HepG2 (cell line): Measurements from ENCODE around the gene CAMTA1. TPM values are rescaled to one million over a fixed set of nuclear protein-coding genes. Genes with fewer than 3 reads are reported as not detected.

Source experiments
- DR1 ChIP-seq: sonication (generic); formaldehyde crosslinking; IDR thresholded peaks from 2 replicates; pipeline ENCODE4 v1.8.0; 2021; ENCODE audit warnings: mild to moderate bottlenecking, missing genetic modification reagents, inconsistent platforms
- HES4 ChIP-seq: sonication (generic); formaldehyde crosslinking; IDR thresholded peaks from 2 replicates; pipeline ENCODE4 v1.9.0; 2021; ENCODE audit warnings: mild to moderate bottlenecking, missing genetic modification reagents, borderline replicate concordance
- HNRNPLL ChIP-seq: fragments of 200-400 bp; formaldehyde crosslinking; IDR thresholded peaks from 2 replicates; pipeline ENCODE4 v1.6.1; 2017; ENCODE audit warnings: mild to moderate bottlenecking, low read depth, low read length; ENCODE audit not compliant: poor library complexity, severe bottlenecking
- MLLT10 ChIP-seq: sonication (generic); formaldehyde crosslinking; IDR thresholded peaks from 2 replicates; pipeline ENCODE4 v1.4.0; 2020; ENCODE audit warnings: missing genetic modification reagents
- MTA1 ChIP-seq: sonication (generic); formaldehyde crosslinking; IDR thresholded peaks from 2 replicates; pipeline ENCODE4 v1.4.0; 2020; ENCODE audit warnings: missing genetic modification reagents, mild to moderate bottlenecking, borderline replicate concordance
- MYPOP ChIP-seq: sonication (generic); formaldehyde crosslinking; IDR thresholded peaks from 2 replicates; pipeline ENCODE4 v1.8.1; 2023; ENCODE audit warnings: mild to moderate bottlenecking, moderate library complexity, missing genetic modification reagents
- RXRA ChIP-seq: sonication (generic); formaldehyde crosslinking; IDR thresholded peaks from 2 replicates; pipeline ENCODE4 v1.5.1; 2020; ENCODE audit warnings: missing genetic modification reagents
- SAP130 ChIP-seq: IDR thresholded peaks from 2 replicates; pipeline ENCODE4 v1.6.1; 2016; ENCODE audit warnings: low read depth
- ZFP37 ChIP-seq: sonication (generic); formaldehyde crosslinking; IDR thresholded peaks from 2 replicates; pipeline ENCODE4 v1.4.0; 2020; ENCODE audit warnings: missing genetic modification reagents, borderline replicate concordance
- ZNF512B ChIP-seq: sonication (generic); formaldehyde crosslinking; IDR thresholded peaks from 2 replicates; pipeline ENCODE4 v1.5.1; 2020; ENCODE audit warnings: missing genetic modification reagents, mild to moderate bottlenecking, borderline replicate concordance
- ZNF543 ChIP-seq: sonication (generic); formaldehyde crosslinking; IDR thresholded peaks from 2 replicates; pipeline ENCODE4 v1.4.0; 2020; ENCODE audit warnings: mild to moderate bottlenecking, missing genetic modification reagents
- ZNF749 ChIP-seq: sonication (generic); formaldehyde crosslinking; IDR thresholded peaks from 2 replicates; pipeline ENCODE4 v1.8.0; 2022; ENCODE audit warnings: mild to moderate bottlenecking, missing genetic modification reagents, moderate library complexity, borderline replicate concordance
- polyA plus RNA-seq, 8 experiments: library from polyadenylated mRNA; depleted of rRNA in 3 of 8; stranded (reverse) in 7 of 8; unstranded in 1 of 8; fragments of >200 nt; fragmentation: Illumina TruSeq in 4 of 8; extraction: Trizol in 4 of 8; gene quantifications; 2 replicates each; pipeline versions ENCODE4 v1.2.1 to v1.2.3, GENCODE V29; 2011 to 2016; ENCODE audit warnings: low read depth in 4 of 8, missing spikeins in 1 of 8, mixed read lengths in 1 of 8; ENCODE audit not compliant: insufficient read depth in 1 of 8
- total RNA-seq, 5 experiments: library from RNA; depleted of rRNA; stranded (reverse); fragments of >200 nt; fragmentation: Illumina TruSeq; extraction: Trizol; gene quantifications; 2 replicates each; pipeline ENCODE4 v1.2.3, GENCODE V29; 2016; ENCODE audit warnings: low read depth in 1 of 5
- TF ChIP-seq, protein P1 (sequence below): sonication (generic); formaldehyde crosslinking; IDR thresholded peaks from 2 replicates; pipeline ENCODE4 v1.4.0; 2020; ENCODE audit warnings: missing genetic modification reagents, borderline replicate concordance
- TF ChIP-seq, protein P2 (sequence below): sonication (generic); formaldehyde crosslinking; IDR thresholded peaks from 2 replicates; pipeline ENCODE4 v1.4.0; 2020; ENCODE audit warnings: missing genetic modification reagents
- TF ChIP-seq, protein P3 (sequence below): sonication (generic); formaldehyde crosslinking; IDR thresholded peaks from 2 replicates; pipeline ENCODE4 v1.4.0; 2020; ENCODE audit warnings: missing genetic modification reagents, mild to moderate bottlenecking, borderline replicate concordance
- TF ChIP-seq, protein P4 (sequence below): sonication (generic); formaldehyde crosslinking; IDR thresholded peaks from 2 replicates; pipeline ENCODE4 v1.4.0; 2020; ENCODE audit warnings: mild to moderate bottlenecking, missing genetic modification reagents

CAMTA1 gene
- total and polyA plus RNA-seq, 2 of the 13 experiments (the other 11 are each of a cell fraction or from before 2014, with no cell fraction given), result 25.0 to 36.4 TPM

DNA sequence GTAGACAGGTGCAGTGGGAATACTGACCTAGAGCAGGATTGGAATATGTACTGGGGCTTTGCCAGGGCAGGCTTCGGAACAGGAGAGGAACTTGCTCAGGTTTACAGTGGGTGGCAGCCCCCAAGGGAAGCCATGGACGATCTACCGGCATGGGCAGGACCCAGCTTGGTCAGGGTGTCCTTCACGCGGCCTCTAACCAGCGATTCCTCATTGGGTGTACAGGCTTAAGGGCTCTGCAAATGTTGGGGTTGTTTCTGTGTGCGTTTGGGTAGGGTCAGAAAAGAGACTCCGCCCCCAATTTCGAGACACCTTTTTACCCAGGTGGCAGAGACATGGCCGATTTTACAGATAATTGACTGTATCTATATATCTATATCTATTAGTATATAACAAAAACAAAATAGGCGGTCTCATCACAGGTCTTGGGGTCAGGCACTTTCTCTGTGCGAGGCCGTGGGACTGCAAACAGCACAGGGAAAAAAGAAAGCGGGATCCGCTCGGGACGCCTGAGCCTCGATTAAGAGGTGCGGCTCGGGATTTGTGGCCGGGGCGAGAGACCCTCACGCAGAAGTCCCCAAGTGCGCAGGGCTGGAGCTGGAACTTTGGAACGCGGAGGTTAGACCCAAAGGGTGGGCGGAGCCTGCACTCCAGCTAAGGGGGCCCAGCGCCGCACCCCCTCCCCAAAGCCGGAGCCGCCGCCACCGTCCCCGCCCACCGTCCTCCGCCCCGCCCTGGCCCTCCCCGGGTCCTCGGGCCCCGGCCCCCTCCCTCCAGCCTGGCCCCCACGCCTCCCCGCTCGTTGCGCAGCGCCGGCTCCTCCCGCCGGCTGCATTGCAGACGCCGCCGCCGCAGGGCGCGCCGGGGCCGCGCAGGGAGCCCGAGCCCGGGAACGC is 918.3 kb downstream of the CAMTA1 start (continued):
- TF ChIP-seq MYPOP, result peak; percentile 63; the same call in 1 of the 2 replicates
- no peak for TF ChIP-seq ZFP37 (CRISPR knock-in tag)
- TF ChIP-seq HES4 (CRISPR knock-in tag), result no peak
- TF ChIP-seq, protein P1, sequence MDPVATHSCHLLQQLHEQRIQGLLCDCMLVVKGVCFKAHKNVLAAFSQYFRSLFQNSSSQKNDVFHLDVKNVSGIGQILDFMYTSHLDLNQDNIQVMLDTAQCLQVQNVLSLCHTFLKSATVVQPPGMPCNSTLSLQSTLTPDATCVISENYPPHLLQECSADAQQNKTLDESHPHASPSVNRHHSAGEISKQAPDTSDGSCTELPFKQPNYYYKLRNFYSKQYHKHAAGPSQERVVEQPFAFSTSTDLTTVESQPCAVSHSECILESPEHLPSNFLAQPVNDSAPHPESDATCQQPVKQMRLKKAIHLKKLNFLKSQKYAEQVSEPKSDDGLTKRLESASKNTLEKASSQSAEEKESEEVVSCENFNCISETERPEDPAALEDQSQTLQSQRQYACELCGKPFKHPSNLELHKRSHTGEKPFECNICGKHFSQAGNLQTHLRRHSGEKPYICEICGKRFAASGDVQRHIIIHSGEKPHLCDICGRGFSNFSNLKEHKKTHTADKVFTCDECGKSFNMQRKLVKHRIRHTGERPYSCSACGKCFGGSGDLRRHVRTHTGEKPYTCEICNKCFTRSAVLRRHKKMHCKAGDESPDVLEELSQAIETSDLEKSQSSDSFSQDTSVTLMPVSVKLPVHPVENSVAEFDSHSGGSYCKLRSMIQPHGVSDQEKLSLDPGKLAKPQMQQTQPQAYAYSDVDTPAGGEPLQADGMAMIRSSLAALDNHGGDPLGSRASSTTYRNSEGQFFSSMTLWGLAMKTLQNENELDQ (CRISPR knock-in tag), result no peak
- TF ChIP-seq, protein P2, sequence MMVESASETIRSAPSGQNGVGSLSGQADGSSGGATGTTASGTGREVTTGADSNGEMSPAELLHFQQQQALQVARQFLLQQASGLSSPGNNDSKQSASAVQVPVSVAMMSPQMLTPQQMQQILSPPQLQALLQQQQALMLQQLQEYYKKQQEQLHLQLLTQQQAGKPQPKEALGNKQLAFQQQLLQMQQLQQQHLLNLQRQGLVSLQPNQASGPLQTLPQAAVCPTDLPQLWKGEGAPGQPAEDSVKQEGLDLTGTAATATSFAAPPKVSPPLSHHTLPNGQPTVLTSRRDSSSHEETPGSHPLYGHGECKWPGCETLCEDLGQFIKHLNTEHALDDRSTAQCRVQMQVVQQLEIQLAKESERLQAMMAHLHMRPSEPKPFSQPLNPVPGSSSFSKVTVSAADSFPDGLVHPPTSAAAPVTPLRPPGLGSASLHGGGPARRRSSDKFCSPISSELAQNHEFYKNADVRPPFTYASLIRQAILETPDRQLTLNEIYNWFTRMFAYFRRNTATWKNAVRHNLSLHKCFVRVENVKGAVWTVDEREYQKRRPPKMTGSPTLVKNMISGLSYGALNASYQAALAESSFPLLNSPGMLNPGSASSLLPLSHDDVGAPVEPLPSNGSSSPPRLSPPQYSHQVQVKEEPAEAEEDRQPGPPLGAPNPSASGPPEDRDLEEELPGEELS, result no peak
- TF ChIP-seq ZNF543 (CRISPR knock-in tag), result no peak
- peak; percentile 23; the same call in 1 of the 2 replicates for TF ChIP-seq SAP130 (CRISPR knock-in tag)
- TF ChIP-seq ZNF749 (CRISPR knock-in tag), result no peak
- TF ChIP-seq MLLT10 (CRISPR knock-in tag), result no peak
- no peak for TF ChIP-seq DR1
- no peak for TF ChIP-seq MTA1
- TF ChIP-seq HNRNPLL, result peak; percentile 85
- TF ChIP-seq RXRA (CRISPR knock-in tag), result 0 out of 2 replicates have a peak, but pooled peaks have one; percentile 27
- TF ChIP-seq ZNF512B (CRISPR knock-in tag), result no peak
- TF ChIP-seq, protein P3, sequence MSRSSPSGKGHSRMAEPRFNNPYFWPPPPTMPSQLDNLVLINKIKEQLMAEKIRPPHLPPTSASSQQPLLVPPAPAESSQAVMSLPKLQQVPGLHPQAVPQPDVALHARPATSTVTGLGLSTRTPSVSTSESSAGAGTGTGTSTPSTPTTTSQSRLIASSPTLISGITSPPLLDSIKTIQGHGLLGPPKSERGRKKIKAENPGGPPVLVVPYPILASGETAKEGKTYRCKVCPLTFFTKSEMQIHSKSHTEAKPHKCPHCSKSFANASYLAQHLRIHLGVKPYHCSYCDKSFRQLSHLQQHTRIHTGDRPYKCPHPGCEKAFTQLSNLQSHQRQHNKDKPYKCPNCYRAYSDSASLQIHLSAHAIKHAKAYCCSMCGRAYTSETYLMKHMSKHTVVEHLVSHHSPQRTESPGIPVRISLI (CRISPR knock-in tag), result no peak
- TF ChIP-seq, protein P4, sequence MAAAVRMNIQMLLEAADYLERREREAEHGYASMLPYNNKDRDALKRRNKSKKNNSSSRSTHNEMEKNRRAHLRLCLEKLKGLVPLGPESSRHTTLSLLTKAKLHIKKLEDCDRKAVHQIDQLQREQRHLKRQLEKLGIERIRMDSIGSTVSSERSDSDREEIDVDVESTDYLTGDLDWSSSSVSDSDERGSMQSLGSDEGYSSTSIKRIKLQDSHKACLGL (CRISPR knock-in tag), result no peak
